ENCODE measurements around the gene CREG2.
"Not testable (repeated sequence)": the region's sequence is repeated elsewhere in the genome, so short reads cannot be mapped to it uniquely, and the experiment has no call there.

CREG2 gene

DNA sequence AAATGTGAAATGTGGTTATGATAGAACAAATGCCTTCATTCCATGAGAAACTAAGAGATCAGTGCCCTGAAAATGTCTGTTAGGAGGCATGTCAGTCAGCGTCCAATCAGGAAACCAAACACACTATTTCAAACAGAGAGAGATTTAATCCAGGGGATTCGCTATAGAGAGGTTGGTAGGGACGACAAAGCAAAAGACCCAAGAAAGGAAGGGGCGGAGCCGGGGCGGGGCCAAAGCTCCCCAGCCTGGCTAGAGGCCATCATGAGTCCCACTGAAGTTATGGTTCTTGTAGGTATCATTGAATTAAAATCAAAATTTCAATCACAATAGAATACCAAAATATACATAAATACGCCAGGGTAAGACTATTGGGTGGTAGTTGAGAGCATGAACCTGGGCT lies 45.9 kb downstream of the CREG2 start:
- no peak for DNase-seq

GRCh38 chr2:101340141-101340551 lies 47.2 kb downstream of the CREG2 start:
- DNase-seq, result no peak

GRCh38 chr2:101339266-101339880 lies 47.9 kb downstream of the CREG2 start:
- no peak for DNase-seq

GRCh38 chr2:101337877-101338276 lies 49.4 kb downstream of the CREG2 start:
- DNase-seq, result no peak

DNA sequence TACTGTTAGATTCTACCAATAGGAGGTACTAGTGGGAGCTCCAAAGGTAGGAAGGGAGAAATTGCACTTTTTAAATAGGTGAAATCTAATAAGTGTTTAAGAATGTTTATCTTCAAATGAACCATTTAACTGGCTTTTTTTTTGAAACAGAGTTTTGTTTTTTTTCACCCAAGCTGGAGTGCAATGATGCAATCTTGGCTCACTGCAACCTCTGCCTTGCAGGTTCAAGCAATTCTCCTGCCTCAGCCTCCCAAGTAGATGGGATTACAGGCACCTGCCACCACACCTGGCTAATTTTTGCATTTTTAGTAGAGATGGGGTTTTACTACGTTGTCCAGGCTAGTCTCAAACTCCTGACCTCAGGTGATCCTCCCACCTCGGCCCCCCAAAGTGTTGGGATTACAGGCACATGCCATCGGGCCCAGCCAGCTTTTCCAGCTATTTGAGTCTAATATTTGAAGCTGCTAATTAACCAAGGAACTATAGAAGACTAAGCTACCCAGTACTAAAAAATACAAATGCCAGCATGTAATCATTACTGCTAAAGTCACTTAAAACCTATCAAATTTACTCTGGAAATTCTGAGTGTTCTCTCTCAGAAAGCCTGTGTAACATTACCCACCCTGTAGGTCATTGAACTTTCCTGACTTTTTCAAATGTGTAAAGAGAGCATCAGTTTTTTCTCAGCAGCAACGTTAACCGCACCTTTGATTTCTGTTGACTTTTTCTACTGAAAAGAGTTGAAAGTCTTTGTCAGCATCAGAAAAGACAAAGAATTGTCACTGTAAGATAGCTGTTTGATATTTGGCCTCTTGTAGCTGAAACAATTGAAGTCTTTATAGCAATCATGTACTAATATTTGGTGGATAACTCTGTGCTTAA lies 54.2 kb downstream of the CREG2 start:
- DNase-seq, result no peak

DNA sequence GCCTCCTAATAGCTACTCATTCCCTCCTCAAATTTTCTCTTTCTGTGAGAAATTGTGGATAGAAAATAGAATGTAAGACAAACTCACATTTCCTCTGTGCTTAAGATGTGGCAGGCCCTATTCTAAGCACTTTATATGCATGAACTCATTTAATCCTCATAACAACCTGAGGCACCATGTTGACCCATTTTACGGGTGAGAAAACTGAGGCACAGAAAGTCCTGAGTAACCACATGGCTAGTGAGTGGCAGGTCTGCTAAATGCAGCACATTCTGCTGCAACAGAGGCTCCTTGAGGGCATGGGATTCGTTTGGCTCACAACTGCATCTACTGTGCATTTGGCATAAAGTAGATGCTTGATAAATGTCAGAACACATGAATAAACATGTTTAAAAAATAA lies 56.1 kb downstream of the CREG2 start:
- no peak for DNase-seq

- DNase-seq, result no peak
Observed at GRCh38 chr2:101330253-101330933, 56.9 kb downstream of the CREG2 start.

DNA sequence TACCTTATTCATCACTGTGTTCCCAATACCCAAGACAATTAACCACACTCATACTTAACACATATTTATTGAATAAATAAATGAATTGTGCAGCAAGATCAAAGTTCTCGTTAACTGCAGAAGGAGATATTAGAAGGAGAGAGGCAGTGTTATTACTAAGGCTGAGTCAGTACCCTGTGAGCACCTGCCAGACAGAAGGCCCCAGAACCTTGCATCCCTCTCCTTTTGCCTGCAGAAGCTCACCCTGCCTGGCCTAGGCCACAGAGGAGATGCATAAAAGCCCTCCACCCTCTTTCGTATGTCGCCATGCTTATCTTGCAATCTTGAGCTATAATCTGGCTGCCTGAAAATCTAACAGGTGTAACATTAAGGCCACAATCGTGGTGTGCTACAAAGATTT lies 58.3 kb downstream of the CREG2 start:
- DNase-seq, result no peak

DNA sequence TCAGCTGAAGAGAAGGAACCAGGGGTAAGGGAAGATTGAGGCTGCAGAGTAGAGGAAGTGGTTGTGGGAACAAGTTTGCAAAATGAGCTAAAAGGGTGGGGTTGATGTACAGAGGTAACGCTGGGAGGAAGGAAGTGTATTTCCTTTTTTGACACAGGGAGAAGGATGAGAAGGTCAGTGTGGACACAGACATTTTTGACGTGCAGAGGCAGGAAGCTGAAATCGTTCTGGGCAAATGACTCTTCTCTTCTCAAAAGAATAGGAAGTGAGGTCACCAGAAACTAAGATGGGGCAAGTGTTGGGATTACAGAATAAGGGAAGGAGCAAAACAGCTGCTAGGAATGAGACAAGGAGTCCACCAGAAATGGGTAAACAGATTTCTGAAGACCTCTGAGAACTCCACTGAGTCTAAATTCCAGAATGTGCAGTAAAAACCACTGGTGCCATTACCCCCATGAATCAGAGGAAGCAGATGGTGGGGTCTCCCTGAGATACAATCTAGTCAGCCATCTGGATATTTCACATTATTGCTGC lies 58.8 kb downstream of the CREG2 start:
- DNase-seq, result peak; percentile 37

- DNase-seq, result no peak
Observed at GRCh38 chr2:101327863-101328394, 59.4 kb downstream of the CREG2 start.

DNA sequence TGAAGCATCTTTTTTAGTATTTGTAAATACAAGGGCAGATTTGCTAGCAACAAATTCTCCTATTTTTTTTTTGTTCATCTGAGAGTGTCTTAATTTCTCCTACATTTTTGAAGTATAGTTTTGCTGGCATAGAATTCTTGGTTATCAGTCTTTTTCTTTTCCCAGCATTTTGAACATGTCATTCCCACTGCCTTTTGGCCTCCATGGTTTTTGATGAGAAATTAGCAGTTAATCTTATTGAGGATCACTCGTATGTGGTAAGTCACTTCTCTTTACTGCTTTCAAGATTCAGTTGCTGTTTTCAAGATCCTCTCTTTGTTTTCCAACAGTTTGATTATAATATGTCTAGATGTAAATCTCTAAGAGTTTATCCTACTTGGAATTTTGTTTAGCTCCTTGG lies 61.9 kb downstream of the CREG2 start:
- DNase-seq, result no peak

DNA sequence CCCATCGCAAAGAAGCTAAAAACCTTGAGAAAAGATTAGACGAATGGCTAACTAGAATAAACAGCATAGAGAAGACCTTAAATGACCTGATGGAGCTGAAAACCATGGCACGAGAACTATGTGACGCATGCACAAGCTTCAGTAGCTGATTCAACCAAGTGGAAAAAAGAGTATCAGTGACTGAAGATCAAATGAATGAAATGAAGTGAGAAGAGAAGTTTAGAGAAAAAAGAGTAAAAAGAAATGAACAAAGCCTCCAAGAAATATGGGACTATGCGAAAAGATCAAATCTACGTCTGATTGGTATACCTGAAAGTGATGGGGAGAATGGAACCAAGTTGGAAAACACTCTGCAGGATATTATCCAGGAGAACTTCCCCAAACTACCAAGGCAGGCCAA lies 70.7 kb downstream of the CREG2 start:
- DNase-seq, result not testable (repeated sequence)

GRCh38 chr2:101311696-101312017 lies 75.6 kb downstream of the CREG2 start:
- no peak for DNase-seq

DNA sequence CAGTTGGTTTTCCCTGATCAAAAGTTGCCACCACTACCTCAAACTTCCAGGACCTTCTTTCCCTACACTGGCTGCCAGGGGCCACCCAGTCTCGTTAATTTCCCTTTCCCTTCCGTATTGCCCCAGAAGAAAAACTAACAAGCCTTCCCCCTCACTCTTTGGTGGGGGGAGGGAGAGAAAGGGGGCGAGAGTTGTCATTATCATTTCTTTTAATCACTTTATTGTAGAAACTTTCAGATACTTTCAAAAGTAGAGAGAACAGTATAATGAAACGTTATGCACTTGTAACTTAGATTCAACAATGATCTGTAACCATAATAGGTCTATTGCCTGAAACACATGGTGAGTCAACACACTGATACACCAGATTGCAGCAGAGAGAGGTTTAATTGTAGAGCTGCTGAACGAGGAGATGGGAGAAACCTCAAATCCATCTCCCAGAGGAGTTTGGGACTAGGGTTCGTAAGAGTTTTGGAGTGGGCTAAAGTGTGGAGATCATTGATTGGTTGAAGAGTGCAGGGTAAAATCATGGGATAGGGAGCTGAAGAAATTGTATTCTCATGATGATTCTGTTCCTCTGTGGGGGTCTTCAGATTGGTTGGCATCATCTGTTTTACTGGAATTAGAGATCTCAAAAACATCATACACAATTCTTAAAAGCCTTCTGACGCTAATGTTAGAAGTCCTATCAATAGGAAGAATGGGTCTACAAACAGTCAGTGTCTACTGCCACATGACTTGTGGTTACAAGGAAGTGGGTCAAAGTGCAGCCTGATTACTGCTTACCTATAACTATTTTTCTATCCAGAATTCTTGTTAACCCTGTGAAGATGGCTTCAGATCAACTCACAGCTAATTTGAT lies 76.2 kb downstream of the CREG2 start:
- DNase-seq, result no peak

DNA sequence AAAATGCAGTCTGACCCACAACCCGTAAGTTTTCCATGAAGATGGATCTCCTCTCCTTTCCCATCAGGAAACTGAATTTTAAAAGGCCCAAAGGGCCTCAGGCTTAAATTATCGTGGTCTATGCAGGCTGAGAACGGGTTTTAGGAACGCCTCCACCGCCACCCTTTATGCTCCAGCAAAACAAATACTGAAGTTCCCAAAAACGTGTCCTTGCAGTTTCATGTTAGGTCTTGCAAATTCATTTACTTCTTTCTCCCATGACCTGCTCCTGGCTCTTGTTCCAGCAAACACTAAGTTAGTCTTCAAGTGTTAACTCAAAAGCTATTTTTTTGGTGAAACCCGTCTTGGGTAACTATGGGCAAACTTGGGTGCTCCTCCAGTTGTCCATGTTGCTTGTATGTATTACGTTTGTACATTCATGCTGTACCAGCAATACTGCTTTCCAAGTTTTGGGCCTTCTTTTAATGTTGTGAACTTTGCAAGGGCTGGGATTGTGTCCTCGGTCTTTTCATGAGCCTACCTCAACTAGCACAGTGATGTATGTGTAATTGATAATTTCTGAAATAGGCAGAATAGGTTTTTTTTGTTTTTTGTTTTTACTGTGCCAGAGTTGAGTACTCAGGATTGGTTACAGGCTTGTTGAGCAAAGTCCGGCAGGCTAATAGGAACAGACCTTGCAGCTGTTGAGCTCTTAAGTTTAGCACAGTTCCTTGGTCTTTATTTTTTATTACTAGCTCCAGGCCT lies 77.0 kb downstream of the CREG2 start:
- no peak for DNase-seq

DNA sequence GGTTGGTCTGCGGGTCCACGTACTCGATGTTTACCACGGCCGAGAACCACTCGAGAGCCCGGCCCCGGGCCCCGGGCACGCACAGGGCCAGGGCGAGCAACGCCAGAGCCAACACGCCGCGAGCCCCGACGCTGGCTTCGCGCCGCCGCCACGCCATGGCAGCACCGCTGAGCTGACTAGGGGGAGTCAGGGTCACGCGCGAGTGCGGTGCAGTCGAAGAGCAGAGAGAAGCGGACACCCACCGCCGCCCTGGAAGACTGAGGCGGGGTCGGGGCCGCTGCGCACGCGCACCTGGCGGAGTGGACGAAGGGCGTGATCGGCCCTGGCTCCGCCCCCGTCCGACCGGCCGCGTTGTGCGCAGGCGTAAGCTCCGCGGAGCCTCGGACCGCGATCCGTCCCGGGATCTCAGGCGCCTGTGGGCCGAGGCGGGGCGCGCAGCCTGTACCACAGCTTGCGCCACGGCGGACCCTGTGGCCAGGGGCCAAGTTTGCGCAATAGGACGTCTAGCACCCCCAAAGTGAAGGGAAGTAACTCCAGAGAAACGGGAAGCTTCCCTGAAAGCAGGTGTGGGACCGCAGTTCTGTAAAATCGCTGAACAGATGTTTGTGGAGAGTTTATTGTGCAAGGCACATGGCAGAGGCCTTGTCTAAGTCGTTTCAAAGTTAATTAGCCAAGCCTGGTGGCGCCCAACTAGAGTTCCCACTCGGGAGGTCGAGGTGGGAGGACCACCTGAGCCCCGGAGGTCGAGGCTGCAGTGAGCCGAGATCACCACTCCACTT lies 78.7 kb downstream of the CREG2 start, which contains the start of gene RNF149:
Gene RNF149, minus strand, starts transcription at position 270 of the 779 bp plus-strand sequence. Its CDS starts 113 bp downstream, at position 157.
- DNase-seq, result peak; percentile 92

- DNase-seq, result peak; percentile 44
Observed at GRCh38 chr2:101307950-101308431, 79.3 kb downstream of the CREG2 start.

DNA sequence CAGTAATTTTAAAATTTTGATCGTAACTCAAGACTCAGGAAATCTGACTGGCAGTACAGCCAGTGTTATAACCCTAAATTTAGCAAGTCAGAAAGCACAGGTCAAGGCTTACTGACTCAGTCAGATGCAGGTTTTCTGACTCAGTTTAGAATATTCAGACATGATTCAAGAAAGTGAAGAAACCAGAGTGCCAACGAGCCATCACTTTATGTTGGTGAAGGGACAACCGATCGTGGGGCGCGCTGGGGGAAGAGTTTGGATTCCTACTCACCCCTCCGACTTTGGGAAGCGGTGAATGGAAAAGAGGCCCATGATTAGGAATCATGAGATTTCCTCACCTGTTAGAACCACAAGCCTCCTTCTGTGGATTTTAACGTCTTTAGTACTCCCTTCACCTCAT lies 79.8 kb downstream of the CREG2 start:
- no peak for DNase-seq

- no peak for DNase-seq
Observed at GRCh38 chr2:101306410-101306809, 80.9 kb downstream of the CREG2 start.

DNA sequence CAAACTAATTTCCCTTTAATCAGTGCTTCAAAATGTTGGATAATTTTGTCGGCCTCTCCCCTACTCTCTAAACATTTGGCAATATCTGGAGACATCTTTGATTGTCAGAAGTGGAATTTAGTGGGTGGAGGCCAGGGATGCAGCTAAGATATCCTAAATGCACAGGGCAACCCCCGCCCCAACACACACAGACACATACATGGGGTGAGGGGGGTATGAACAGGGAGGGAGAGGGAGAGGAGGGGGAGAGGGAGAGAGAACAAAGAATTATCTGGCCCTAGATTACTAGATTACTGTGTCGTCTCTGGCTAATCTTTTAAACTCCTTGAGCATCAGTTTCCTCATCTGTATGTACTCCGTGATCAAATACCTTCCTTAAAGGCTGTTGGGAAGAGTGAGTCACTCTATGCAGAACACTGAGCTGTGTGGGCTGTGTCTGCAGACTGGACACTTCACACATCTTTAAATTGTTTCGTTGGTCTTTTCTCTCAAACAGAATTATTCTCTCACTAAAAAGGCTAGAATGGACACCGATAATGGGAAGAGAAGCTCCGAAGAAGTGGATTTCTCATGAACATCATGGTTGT lies 81.7 kb downstream of the CREG2 start:
- no peak for DNase-seq

Data from NK-92 treated with Interleukin-12 subunit alpha and Interleukin-12 subunit beta, amount 100 ng/mL, for 24 hours (cell line).